Measurements from ENCODE around the gene NPHP4.

DNA sequence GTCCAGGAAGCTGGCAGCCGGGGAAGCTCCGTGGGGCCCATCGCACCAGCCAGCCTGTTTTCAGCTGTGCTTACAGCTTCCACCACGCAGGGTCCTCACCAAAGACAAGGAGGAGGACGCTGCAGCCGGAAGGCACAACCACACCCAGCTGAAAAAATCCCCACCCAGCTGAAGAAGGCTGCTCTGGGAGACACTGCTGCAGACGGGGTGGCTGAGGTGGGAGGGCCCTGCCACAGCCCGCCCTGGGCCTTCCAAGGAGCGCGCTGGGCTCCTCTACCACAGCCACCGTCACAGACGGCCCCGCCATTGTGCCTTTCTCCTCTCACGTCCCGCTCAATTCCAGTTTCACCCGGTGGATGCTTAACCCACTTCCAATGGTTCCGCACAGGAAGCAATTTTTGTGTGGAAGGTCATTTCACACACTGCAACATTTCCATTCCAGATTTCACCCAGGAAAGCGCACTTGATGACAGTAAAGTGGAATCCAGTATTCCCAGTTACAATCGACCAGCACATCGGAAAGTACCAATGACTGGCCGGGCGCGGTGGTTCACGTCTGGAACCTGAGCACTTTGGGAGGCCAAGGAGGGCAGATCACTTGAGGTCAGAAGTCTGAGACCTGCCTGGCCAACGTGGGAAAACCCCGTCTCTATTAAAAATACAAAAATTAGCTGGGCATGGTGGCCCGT is 47.9 kb downstream of the NPHP4 start:
- TF ChIP-seq, protein P1, sequence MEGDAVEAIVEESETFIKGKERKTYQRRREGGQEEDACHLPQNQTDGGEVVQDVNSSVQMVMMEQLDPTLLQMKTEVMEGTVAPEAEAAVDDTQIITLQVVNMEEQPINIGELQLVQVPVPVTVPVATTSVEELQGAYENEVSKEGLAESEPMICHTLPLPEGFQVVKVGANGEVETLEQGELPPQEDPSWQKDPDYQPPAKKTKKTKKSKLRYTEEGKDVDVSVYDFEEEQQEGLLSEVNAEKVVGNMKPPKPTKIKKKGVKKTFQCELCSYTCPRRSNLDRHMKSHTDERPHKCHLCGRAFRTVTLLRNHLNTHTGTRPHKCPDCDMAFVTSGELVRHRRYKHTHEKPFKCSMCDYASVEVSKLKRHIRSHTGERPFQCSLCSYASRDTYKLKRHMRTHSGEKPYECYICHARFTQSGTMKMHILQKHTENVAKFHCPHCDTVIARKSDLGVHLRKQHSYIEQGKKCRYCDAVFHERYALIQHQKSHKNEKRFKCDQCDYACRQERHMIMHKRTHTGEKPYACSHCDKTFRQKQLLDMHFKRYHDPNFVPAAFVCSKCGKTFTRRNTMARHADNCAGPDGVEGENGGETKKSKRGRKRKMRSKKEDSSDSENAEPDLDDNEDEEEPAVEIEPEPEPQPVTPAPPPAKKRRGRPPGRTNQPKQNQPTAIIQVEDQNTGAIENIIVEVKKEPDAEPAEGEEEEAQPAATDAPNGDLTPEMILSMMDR (IDR thresholded peaks at IDR 0.05; ENCODE audit: low read length), result no peak
- no peak for TF ChIP-seq EZH2 (IDR thresholded peaks at IDR 0.05; ENCODE audit: borderline replicate concordance, low read length)

Measured in OCI-LY1 (cell line).